KOPT-K1 (cell line): ENCODE measurements around the gene SYTL2.
"Not testable (repeated sequence)": the region's sequence is repeated elsewhere in the genome, so short reads cannot be mapped to it uniquely, and the experiment has no call there.

Experiments used
- H3K27ac ChIP-seq: fragments of 200-600 bp; sonication (generic); 2 replicates; pipeline ENCODE4 v1.5.1; 2016; ENCODE audit warnings: antibody characterized with exemption, mild to moderate bottlenecking, low read depth, low read length; ENCODE audit not compliant: poor library complexity, severe bottlenecking
- H3K36me3 ChIP-seq: fragments of 200-600 bp; sonication (generic); 2 replicates; pipeline ENCODE4 v1.5.1; 2017; ENCODE audit warnings: antibody characterized with exemption, mild to moderate bottlenecking, low read length, moderate library complexity; ENCODE audit not compliant: insufficient read depth
- H3K9me3 ChIP-seq: fragments of 200-600 bp; sonication (generic); 2 replicates; pipeline ENCODE4 v1.5.1; 2017; ENCODE audit warnings: antibody characterized with exemption, low read length, mild to moderate bottlenecking; ENCODE audit not compliant: insufficient read depth, poor library complexity, severe bottlenecking

Gene SYTL2

DNA sequence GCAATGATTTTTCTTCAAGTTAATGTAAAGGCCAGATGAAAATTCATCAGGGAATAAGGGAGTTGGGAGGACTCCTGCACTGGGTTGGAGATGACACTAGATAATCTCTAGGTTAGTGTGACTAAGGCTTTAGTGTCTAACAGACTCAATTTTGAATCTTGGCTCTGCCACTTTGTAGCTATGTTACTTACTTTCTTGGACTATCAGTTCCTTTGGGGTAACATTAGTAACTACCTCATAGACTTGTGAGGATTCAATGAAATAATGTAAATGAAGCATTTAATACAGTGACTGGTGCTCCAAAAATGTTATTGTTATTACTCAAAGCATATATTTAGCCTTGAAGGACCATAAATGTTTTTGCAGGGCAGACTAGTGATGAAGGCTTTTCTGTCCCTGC lies 115.4 kb downstream of the SYTL2 start:
- no peaks in the 10 kb centered on the region for H3K36me3 ChIP-seq
- H3K27ac ChIP-seq, result no peak overlapping the region
- H3K9me3 ChIP-seq, result no peaks in the 10 kb centered on the region

GRCh38 chr11:85694385-85694980 lies 116.5 kb downstream of the SYTL2 start:
- H3K9me3 ChIP-seq, result no peaks in the 10 kb centered on the region
- no peaks in the 10 kb centered on the region for H3K36me3 ChIP-seq
- no peak overlapping the region for H3K27ac ChIP-seq

GRCh38 chr11:85685820-85686459 lies 125.0 kb downstream of the SYTL2 start, which contains the start of gene CCDC89:
TSS of gene CCDC89 (minus strand) at chr11:85686195. CDS start at chr11:85686130, 65 bp downstream.
- no peaks in the 10 kb centered on the region for H3K36me3 ChIP-seq
- no peaks in the 10 kb centered on the region for H3K9me3 ChIP-seq
- H3K27ac ChIP-seq, result no peak within 1 kb of the TSS

DNA sequence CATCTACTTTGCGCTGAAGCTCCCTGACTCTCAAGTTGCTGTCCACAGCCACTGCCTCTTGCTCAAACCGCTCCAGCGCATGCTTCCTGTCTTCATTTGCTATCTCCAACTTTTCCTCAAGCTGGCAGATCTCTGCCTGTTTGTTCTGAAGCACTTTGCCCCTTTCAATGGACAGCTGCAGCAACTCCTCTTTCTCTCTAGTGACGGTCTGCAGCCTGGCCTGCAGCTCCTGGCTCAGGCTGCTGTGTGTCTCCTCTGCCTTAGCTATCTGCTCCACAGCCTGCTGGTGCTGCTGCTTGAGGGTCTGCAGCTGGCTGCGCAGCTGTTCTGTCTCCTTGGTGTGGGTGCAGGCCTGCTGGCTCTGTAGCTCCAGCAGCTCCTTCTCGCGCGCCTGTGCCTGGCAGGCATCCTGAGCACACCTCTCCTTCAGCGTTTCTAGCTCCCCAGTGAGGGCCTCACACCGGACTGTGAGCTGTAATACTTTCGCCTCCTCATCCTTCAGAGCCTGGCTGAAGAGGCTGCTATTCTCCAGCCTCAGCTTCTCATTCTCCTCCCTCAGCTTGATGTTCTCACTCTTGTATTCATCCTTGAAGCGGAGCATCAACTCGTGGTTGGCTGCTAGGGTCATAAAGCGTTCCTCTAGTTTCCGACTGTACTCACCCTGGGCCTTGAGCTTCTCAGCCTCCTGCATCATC lies 125.7 kb downstream of the SYTL2 start:
- Histone ChIP-seq H3K36me3 (no peaks in the 10 kb centered on the region), H3K27ac (no peak overlapping the region), H3K9me3 (no peaks in the 10 kb centered on the region)

GRCh38 chr11:85682330-85683305 lies 128.3 kb downstream of the SYTL2 start:
- Histone ChIP-seq H3K27ac (no peak overlapping the region), H3K36me3 (no peaks in the 10 kb centered on the region), H3K9me3 (no peaks in the 10 kb centered on the region)

- no peak overlapping the region for H3K27ac ChIP-seq
- H3K9me3 ChIP-seq, result no peaks in the 10 kb centered on the region
- H3K36me3 ChIP-seq, result no peaks in the 10 kb centered on the region
These were observed 130.0 kb downstream of the SYTL2 start for GRCh38 chr11:85680897-85681296.

DNA sequence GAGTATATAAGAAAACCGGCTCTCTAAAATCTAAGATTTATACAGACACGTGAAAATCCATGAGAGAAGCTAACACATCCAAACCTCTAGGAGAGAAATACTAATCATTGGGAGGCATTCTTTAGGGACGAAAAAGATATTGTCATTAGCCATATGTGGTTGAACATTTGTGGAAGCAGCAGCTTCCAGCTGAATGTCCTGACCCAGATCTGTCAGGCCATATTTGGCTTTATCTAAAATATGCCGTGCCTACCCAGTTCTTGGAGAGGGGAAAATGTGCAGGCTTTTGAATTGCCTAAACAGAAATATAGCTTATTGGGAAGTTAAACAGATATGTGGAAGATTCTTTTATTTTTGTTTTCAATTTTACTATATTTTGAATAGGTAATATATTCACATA lies 131.4 kb downstream of the SYTL2 start:
- H3K27ac ChIP-seq, result no peak overlapping the region
- no peaks in the 10 kb centered on the region for H3K36me3 ChIP-seq
- H3K9me3 ChIP-seq, result no peaks in the 10 kb centered on the region

- no peaks in the 10 kb centered on the region for H3K36me3 ChIP-seq
- peaks cover 6% of the 10 kb centered on the region for H3K9me3 ChIP-seq
- H3K27ac ChIP-seq, result no peak overlapping the region
These were observed 137.5 kb downstream of the SYTL2 start for GRCh38 chr11:85673393-85673792.

DNA sequence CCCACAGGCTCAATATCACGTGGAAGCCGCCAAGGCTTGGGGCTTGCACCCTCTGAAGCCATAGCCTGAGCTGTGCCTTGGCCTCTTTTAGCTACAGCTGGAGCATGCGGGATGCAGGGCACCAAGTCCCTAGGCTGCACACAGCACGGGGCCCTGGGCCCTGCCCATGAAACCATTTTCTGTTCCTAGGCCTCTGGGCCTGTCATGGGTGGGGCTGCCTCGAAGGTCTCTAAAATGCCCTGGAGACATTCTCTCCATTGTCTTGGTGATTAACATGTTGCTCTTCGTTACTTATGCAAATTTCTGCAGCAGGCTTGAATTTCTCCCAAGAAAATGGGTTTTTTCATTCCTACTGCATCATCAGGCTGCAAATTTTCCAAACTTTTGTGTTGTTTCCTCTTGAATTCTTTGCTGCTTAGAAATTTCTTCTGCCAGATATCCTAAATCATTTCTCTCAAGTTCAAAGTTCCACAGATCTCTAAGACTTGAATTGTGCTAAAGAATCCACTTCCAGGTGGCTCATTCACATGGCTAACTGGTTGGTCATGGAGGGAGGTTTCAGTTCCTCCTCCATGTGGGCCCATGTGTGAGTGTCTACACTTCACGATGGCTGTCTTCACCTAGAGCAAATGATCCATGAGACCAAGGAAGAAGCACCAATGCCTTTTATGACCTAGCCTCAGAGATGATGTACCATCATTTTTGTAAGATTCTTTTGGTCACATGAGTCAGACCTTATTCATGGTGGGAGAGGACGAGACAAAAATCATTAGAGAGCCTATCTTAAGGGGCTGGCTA lies 138.6 kb downstream of the SYTL2 start:
- Histone ChIP-seq H3K27ac (no peak overlapping the region), H3K36me3 (no peaks in the 10 kb centered on the region), H3K9me3 (peaks cover 6% of the 10 kb centered on the region)

- H3K27ac ChIP-seq, H3K36me3 ChIP-seq, H3K9me3 ChIP-seq: not testable (repeated sequence)
These were observed 139.8 kb downstream of the SYTL2 start for GRCh38 chr11:85670949-85671663.

- peaks cover 3% of the 10 kb centered on the region for H3K36me3 ChIP-seq
- no peaks in the 10 kb centered on the region for H3K9me3 ChIP-seq
- no peak overlapping the region for H3K27ac ChIP-seq
These were observed 142.8 kb downstream of the SYTL2 start for GRCh38 chr11:85668157-85668556.

- Histone ChIP-seq H3K27ac (no peak overlapping the region), H3K9me3 (no peaks in the 10 kb centered on the region), H3K36me3 (peaks cover 17% of the 10 kb centered on the region)
These were observed 144.3 kb downstream of the SYTL2 start for GRCh38 chr11:85666687-85667086.

GRCh38 chr11:85665733-85666132 lies 145.2 kb downstream of the SYTL2 start:
- peaks cover 26% of the 10 kb centered on the region for H3K36me3 ChIP-seq
- H3K9me3 ChIP-seq, result no peaks in the 10 kb centered on the region
- no peak overlapping the region for H3K27ac ChIP-seq
